ENCODE data around the gene WDR6.

The WDR6 gene

GRCh38 chr3:49058011-49058410 is 50.8 kb downstream of the WDR6 start:
- TF ChIP-seq CTCF (IDR thresholded peaks at IDR 0.05; ENCODE audit: insufficient read depth, low read depth, low read length, missing control alignments) = no peak
- H3K4me3 ChIP-seq (ENCODE audit: low read depth, low read length) = no peak overlapping the region
- no peak for DNase-seq (ENCODE audit: low read depth)

All from GM12865 (cell line).